SIG-M5 (cell line): ENCODE data around the gene LGI1.
"Not testable (repeated sequence)": the region's sequence is repeated elsewhere in the genome, so short reads cannot be mapped to it uniquely, and the experiment has no call there.

Source experiments
- DNase-seq: peaks from one replicate; lab custom pipeline; 2025; lab: John Stamatoyannopoulos, UW

Gene LGI1

GRCh38 chr10:93807371-93807770 is 49.6 kb downstream of the LGI1 start:
- DNase-seq: no peak

- DNase-seq: no peak
These were observed 55.1 kb downstream of the LGI1 start for GRCh38 chr10:93812659-93813338.

GRCh38 chr10:93813507-93814465 is 56.0 kb downstream of the LGI1 start:
- no peak for DNase-seq

GRCh38 chr10:93815304-93816096 is 57.8 kb downstream of the LGI1 start:
- DNase-seq: no peak

GRCh38 chr10:93816123-93816747 is 58.5 kb downstream of the LGI1 start:
- no peak for DNase-seq

GRCh38 chr10:93818086-93818485 is 60.4 kb downstream of the LGI1 start:
- no peak for DNase-seq

- DNase-seq: no peak
These were observed 61.8 kb downstream of the LGI1 start for GRCh38 chr10:93819520-93819919.

GRCh38 chr10:93820434-93820833 is 62.7 kb downstream of the LGI1 start:
- no peak for DNase-seq

- no peak for DNase-seq
These were observed 63.5 kb downstream of the LGI1 start for GRCh38 chr10:93821051-93821772.

- DNase-seq: no peak
These were observed 68.6 kb downstream of the LGI1 start for GRCh38 chr10:93826355-93826754.

GRCh38 chr10:93827056-93827804 is 69.5 kb downstream of the LGI1 start:
- DNase-seq: no peak

- DNase-seq: not testable (repeated sequence)
These were observed 73.3 kb downstream of the LGI1 start for GRCh38 chr10:93831065-93831464.

GRCh38 chr10:93835770-93836169 is 78.0 kb downstream of the LGI1 start:
- no peak for DNase-seq

- no peak for DNase-seq
These were observed 80.1 kb downstream of the LGI1 start for GRCh38 chr10:93837822-93838221.

- no peak for DNase-seq
These were observed 80.5 kb downstream of the LGI1 start for GRCh38 chr10:93838278-93838677.

- DNase-seq: no peak
These were observed 84.2 kb downstream of the LGI1 start for GRCh38 chr10:93841961-93842360.

- no peak for DNase-seq
These were observed 87.4 kb downstream of the LGI1 start for GRCh38 chr10:93844979-93845626.
